Liver (tissue), 9 donors: Measurements from ENCODE around the gene KRTAP5-10. TPM values are rescaled to one million over a fixed set of nuclear protein-coding genes. Genes with fewer than 3 reads are reported as not detected.

Experiments used
- DNase-seq: peaks from one replicate; pipeline ENCODE4 v3.0.0-alpha.2; 2017; ENCODE audit warnings: low spot score
- H3K27ac ChIP-seq, 2 donors: one replicate each; pipeline ENCODE4 v1.7.0; 2013; ENCODE audit warnings: inconsistent platforms in 2 of 2, low read length in 2 of 2, control low read depth in 1 of 2, low read depth in 1 of 2, mild to moderate bottlenecking in 1 of 2
- H3K27me3 ChIP-seq, 4 donors: one replicate each; pipeline versions ENCODE4 v1.6.1 to v1.7.0; 2013; ENCODE audit warnings: low read length in 3 of 4, inconsistent platforms in 1 of 4, mild to moderate bottlenecking in 1 of 4, moderate library complexity in 1 of 4; ENCODE audit not compliant: control insufficient read depth in 4 of 4, insufficient read depth in 4 of 4
- H3K36me3 ChIP-seq, 4 donors: one replicate each; pipeline versions ENCODE4 v1.6.1 to v1.7.0; 2013; ENCODE audit warnings: low read length in 3 of 4, mild to moderate bottlenecking in 3 of 4, low read depth in 1 of 4, moderate library complexity in 1 of 4; ENCODE audit not compliant: control insufficient read depth in 4 of 4, insufficient read depth in 3 of 4
- H3K4me1 ChIP-seq, 4 donors: one replicate each; pipeline versions ENCODE4 v1.6.1 to v1.7.0; 2013; ENCODE audit warnings: low read length in 3 of 4, mild to moderate bottlenecking in 3 of 4, moderate library complexity in 1 of 4; ENCODE audit not compliant: control insufficient read depth in 4 of 4, insufficient read depth in 4 of 4
- H3K4me3 ChIP-seq, 3 donors: one replicate each; pipeline versions ENCODE4 v1.6.1 to v1.7.0; 2013; ENCODE audit warnings: low read length in 3 of 3, control low read depth in 1 of 3, low read depth in 1 of 3, mild to moderate bottlenecking in 1 of 3
- H3K9ac ChIP-seq, 2 donors: one replicate each; pipeline ENCODE4 v1.7.0; 2013; ENCODE audit warnings: low read length in 2 of 2, mild to moderate bottlenecking in 2 of 2, moderate library complexity in 2 of 2, control low read depth in 1 of 2, low read depth in 1 of 2
- H3K9me3 ChIP-seq, 4 donors: one replicate each; pipeline versions ENCODE4 v1.6.1 to v1.7.0; 2013; ENCODE audit warnings: low read length in 3 of 4; ENCODE audit not compliant: control insufficient read depth in 4 of 4
- ATF3 ChIP-seq: IDR thresholded peaks from 2 replicates; pipeline ENCODE4 v1.6.1; 2016; ENCODE audit warnings: antibody characterized with exemption
- CTCF ChIP-seq: fragments of 150-350 bp; IDR thresholded peaks from 2 replicates; pipeline ENCODE4 v1.5.1; 2017; ENCODE audit warnings: improper control_type of control experiment, low read depth, low read length; ENCODE audit not compliant: missing input control
- EGR1 ChIP-seq, 2 donors: IDR thresholded peaks; 2 replicates each; pipeline ENCODE4 v1.6.1; 2016 to 2018; ENCODE audit warnings: antibody characterized with exemption in 2 of 2, low read depth in 2 of 2
- FOXA1 ChIP-seq: IDR thresholded peaks from 2 replicates; pipeline ENCODE4 v1.6.1; 2016; ENCODE audit warnings: antibody characterized with exemption
- FOXA2 ChIP-seq: IDR thresholded peaks from 2 replicates; pipeline ENCODE4 v1.6.1; 2016; ENCODE audit warnings: antibody characterized with exemption
- GABPA ChIP-seq, 2 donors: IDR thresholded peaks in 1 of 2; conservative IDR thresholded peaks in 1 of 2; 2 replicates each; pipeline ENCODE4 v1.6.1; 2016; ENCODE audit warnings: antibody characterized with exemption in 2 of 2, mild to moderate bottlenecking in 1 of 2, moderate library complexity in 1 of 2
- HNF4A ChIP-seq, 2 donors: conservative IDR thresholded peaks; 2 replicates each; pipeline ENCODE4 v1.6.1; 2016; ENCODE audit warnings: antibody characterized with exemption in 2 of 2, mild to moderate bottlenecking in 2 of 2
- HNF4G ChIP-seq: IDR thresholded peaks from 2 replicates; pipeline ENCODE4 v1.6.1; 2016; ENCODE audit warnings: antibody characterized with exemption
- JUND ChIP-seq, 2 donors: IDR thresholded peaks; 2 replicates each; pipeline ENCODE4 v1.6.1; 2016; ENCODE audit warnings: antibody characterized with exemption in 2 of 2
- NR2F2 ChIP-seq: IDR thresholded peaks from 2 replicates; pipeline ENCODE4 v1.6.1; 2016; ENCODE audit warnings: antibody characterized with exemption
- RAD21 ChIP-seq, 2 donors: IDR thresholded peaks; 2 replicates each; pipeline ENCODE4 v1.6.1; 2016; ENCODE audit warnings: antibody characterized with exemption in 2 of 2, mild to moderate bottlenecking in 2 of 2
- REST ChIP-seq: IDR thresholded peaks from 2 replicates; pipeline ENCODE4 v1.6.1; 2016; ENCODE audit warnings: antibody characterized with exemption, mild to moderate bottlenecking
- RXRA ChIP-seq, 2 donors: IDR thresholded peaks; 2 replicates each; pipeline ENCODE4 v1.6.1; 2017 to 2018; ENCODE audit warnings: antibody characterized with exemption in 2 of 2, mild to moderate bottlenecking in 1 of 2
- SP1 ChIP-seq: IDR thresholded peaks from 2 replicates; pipeline ENCODE4 v1.6.1; 2018; ENCODE audit warnings: antibody characterized with exemption, mild to moderate bottlenecking
- YY1 ChIP-seq: IDR thresholded peaks from 2 replicates; pipeline ENCODE4 v1.6.1; 2016; ENCODE audit warnings: antibody characterized with exemption, mild to moderate bottlenecking
- ZBTB33 ChIP-seq: IDR thresholded peaks from 2 replicates; pipeline ENCODE4 v1.6.1; 2016; ENCODE audit warnings: antibody characterized with exemption
- WGBS: extraction: QIAGEN DNeasy Blood & Tissue Kit; methylation state at CpG from one replicate; pipeline ENCODE4 v1.1.7; 2013; 5-methylcytosine and 5-hydroxymethylcytosine counted together
- polyA plus RNA-seq, 2 donors: library from polyadenylated mRNA; stranded (reverse) in 1 of 2; unstranded in 1 of 2; fragments of 200-250 nt in 1 of 2; fragments of >200 nt in 1 of 2; fragmentation: Nextera tagmentation in 1 of 2; extraction: Ambion mirVana in 1 of 2; gene quantifications; one replicate each; pipeline versions ENCODE4 v1.2.1 to v1.2.3, GENCODE V29; 2013 to 2015
- total RNA-seq, 2 donors: library from RNA; depleted of rRNA; stranded (reverse); fragments of >200 nt; gene quantifications; one replicate each; pipeline ENCODE4 v1.2.3, GENCODE V29; 2014
- donor health status: healthy.
- donor health status: healthy.
- donor health status: healthy.
- donor health status: healthy.
- donor health status: healthy.

KRTAP5-10 gene
- total and polyA plus RNA-seq, 4 donors, result 0.14 TPM; not detected in 3

- no peaks in the 10 kb centered on the region for H3K9me3 ChIP-seq
- no peaks in the 10 kb centered on the region for H3K4me1 ChIP-seq
- no peak overlapping the region for H3K9ac ChIP-seq
- no peak for DNase-seq
- 88% methylated on average over 15 of the region's 15 CpGs for WGBS
- no peak overlapping the region for H3K27ac ChIP-seq
- H3K4me3 ChIP-seq, result no peak overlapping the region
- no peak for TF ChIP-seq NR2F2
- no peak for TF ChIP-seq FOXA1
- TF ChIP-seq RAD21 (IDR thresholded peaks at IDR 0.05), result no peak
- TF ChIP-seq HNF4A (conservative IDR thresholded peaks at IDR 0.05), result no peak
- no peak for TF ChIP-seq SP1
- TF ChIP-seq EGR1 (IDR thresholded peaks at IDR 0.05; ENCODE audit: low read depth in 2 of 2), result no peak
- no peak for TF ChIP-seq YY1
- H3K27me3 ChIP-seq, result no peaks in the 10 kb centered on the region
- no peaks in the 10 kb centered on the region for H3K36me3 ChIP-seq
These were observed 22.2 kb upstream of the KRTAP5-10 start for GRCh38 chr11:71542879-71543777.

GRCh38 chr11:71543866-71544265, 21.5 kb upstream of the KRTAP5-10 start:
- no peaks in the 10 kb centered on the region for H3K27me3 ChIP-seq
- no peak for TF ChIP-seq NR2F2
- TF ChIP-seq HNF4G, result no peak
- TF ChIP-seq ZBTB33, result no peak
- TF ChIP-seq FOXA2, result no peak

GRCh38 chr11:71544525-71545214, 20.7 kb upstream of the KRTAP5-10 start:
- H3K9ac ChIP-seq, result no peak overlapping the region
- H3K4me1 ChIP-seq, result no peaks in the 10 kb centered on the region
- 91% methylated on average over 6 of the region's 6 CpGs for WGBS
- H3K9me3 ChIP-seq, result no peaks in the 10 kb centered on the region
- H3K27ac ChIP-seq, result no peak overlapping the region
- H3K27me3 ChIP-seq, result no peaks in the 10 kb centered on the region
- H3K36me3 ChIP-seq, result no peaks in the 10 kb centered on the region
- DNase-seq, result no peak
- no peak overlapping the region for H3K4me3 ChIP-seq
- no peak for TF ChIP-seq YY1
- no peak for TF ChIP-seq JUND (IDR thresholded peaks at IDR 0.05)
- no peak for TF ChIP-seq ATF3
- TF ChIP-seq FOXA1, result no peak
- TF ChIP-seq HNF4A (conservative IDR thresholded peaks at IDR 0.05), result no peak
- no peak for TF ChIP-seq EGR1 (IDR thresholded peaks at IDR 0.05; ENCODE audit: low read depth in 2 of 2)
- no peak for TF ChIP-seq RXRA (IDR thresholded peaks at IDR 0.05)
- no peak for TF ChIP-seq CTCF
- TF ChIP-seq ZBTB33, result no peak
- no peak for TF ChIP-seq GABPA (IDR thresholded peaks at IDR 0.05 in 1 of 2, conservative IDR thresholded peaks at IDR 0.05 in 1 of 2)
- no peak for TF ChIP-seq FOXA2
- no peak for TF ChIP-seq REST
- TF ChIP-seq NR2F2, result no peak

More at GRCh38 chr11:71543866-71544265, 21.5 kb upstream of the KRTAP5-10 start:
- no peak overlapping the region for H3K27ac ChIP-seq
- no peaks in the 10 kb centered on the region for H3K36me3 ChIP-seq
- H3K9ac ChIP-seq, result no peak overlapping the region
- no peaks in the 10 kb centered on the region for H3K4me1 ChIP-seq
- H3K9me3 ChIP-seq, result no peaks in the 10 kb centered on the region
- DNase-seq, result no peak
- 74% methylated on average over 8 of the region's 8 CpGs for WGBS
- H3K4me3 ChIP-seq, result no peak overlapping the region
